ENCODE measurements around the gene EFNB2.

GRCh38 chr13:106489849-106490568 lies 45.5 kb downstream of the EFNB2 start:
- TF ChIP-seq YY1 (IDR thresholded peaks at IDR 0.05; ENCODE audit: insufficient read depth, insufficient read length), result no peak
- no peak for TF ChIP-seq SUZ12 (IDR thresholded peaks at IDR 0.05; ENCODE audit: extremely low read depth, insufficient read depth, insufficient read length)

Data from NT2/D1 (cell line).